ENCODE measurements around the gene MSMB.
"Not testable (repeated sequence)": the region's sequence is repeated elsewhere in the genome, so short reads cannot be mapped to it uniquely, and the experiment has no call there.

The MSMB gene

DNA sequence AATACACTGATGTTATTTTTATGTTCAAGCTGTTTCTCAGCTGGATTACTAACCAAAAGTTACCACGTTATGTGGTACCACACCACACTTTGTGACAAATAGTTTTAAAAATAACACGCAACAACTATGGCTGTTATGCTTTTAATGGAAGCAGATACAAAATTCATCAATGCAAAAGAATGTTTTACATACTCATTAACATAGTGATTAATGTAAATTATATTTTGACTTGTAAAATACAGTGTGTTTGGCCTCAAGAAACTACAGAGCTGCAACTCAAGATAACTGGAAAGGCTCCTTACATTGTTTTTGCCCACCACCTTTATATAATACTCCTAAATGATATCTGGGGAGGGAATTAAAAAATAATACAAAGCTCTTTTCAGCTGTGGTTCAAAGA is 41.1 kb downstream of the MSMB start:
- DNase-seq, result no peak

- DNase-seq, result no peak
These were observed 43.0 kb downstream of the MSMB start for GRCh38 chr10:46002916-46003693.

GRCh38 chr10:46002189-46002687 is 43.8 kb downstream of the MSMB start:
- DNase-seq, result not testable (repeated sequence)

GRCh38 chr10:46001187-46001756 is 44.8 kb downstream of the MSMB start:
- no peak for DNase-seq

DNA sequence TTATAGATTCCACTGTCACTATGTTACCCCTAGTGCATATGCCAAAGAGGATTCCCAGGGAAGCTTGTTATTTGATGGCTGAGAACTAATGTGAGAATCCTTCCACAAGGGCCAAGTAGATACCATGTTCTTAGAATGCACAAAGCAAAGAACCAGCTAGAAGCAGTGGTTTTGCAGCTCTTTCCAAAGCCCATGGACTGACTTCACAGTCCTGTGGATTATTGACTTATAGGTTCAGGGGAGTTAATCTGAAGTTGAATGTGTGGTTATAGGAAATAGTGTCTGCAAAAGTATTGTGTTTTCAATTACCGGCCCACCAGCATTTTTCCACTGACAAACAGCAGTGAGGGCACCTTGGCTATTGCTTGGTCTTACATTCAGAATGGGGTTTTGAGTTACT is 45.5 kb downstream of the MSMB start:
- DNase-seq, result no peak

- DNase-seq, result not testable (repeated sequence)
These were observed 46.1 kb downstream of the MSMB start for GRCh38 chr10:45999955-46000354.

DNA sequence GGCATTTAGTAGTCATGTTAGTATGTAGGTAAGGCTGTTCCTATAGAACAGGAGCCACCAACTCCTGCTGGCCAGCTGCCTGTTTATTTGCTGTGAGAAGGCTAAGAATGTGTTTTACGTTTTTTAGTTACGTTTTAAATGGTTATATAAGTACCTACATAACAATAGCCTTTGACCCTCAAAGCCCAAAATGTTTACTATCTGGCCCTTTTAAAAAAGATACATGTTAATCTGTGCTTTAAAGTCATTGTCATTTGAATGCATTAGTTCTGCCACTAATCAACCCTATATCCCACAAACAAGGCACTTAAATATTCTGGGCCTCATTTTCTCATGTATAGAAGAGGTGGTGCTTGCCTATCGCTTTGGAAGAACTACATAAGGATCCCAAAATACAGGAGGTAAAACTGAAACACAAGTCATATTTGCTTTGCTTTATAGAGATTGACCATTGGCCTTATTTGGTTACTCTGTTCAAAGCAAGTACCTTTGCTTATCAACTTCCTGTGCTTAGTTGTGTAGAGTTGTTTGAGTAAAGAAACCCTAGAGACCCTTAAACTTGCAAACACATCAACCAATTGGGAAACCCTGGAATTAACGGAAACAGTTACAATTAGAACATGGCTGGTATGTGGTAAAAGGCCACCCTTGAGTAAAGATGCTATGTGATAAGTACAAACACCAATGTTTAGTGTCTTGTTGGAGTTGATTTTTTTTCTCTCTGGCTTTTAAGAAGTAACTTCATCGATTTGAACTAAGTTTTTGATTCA is 47.9 kb downstream of the MSMB start:
- DNase-seq, result no peak

GRCh38 chr10:45997557-45997956 is 48.5 kb downstream of the MSMB start:
- no peak for DNase-seq

DNA sequence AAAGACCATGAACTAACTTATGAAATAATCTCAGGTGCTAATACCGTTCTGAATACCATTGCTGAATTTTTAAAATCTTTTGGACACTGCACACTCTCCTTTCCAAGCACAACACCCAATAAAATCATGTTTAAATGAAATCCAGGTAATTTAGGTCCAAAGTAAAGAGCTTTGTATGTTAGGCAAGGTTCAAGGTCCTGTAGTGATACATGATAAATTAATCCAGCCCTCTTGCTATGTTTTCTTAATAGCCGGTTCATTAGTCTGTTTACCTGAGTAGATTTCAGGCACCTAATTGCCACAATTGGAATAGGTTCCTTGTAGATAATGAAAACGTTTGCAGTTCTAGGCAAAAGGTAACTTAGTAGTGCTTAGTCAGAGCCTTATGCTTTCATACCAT is 60.5 kb downstream of the MSMB start:
- DNase-seq, result not testable (repeated sequence)

DNA sequence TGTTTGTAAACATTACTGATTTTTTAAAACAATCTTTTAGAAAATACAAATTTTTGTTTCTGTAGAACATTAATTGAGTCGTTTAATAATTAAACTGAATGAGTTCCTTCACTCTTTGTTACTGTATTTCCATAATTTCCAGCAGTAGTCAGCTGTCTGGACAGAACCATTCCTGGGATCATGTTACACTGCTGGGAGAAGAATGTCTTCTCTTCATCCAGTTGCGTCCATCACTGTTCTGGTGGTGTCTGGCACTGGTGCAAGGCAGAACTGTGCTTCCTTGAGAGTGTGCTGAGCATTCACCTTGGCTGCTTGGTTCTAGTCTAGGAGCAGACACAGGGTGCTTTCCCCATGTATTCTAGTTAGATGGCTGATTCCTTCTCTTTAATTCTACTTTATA is 61.6 kb downstream of the MSMB start:
- DNase-seq, result not testable (repeated sequence)

- not testable (repeated sequence) for DNase-seq
These were observed 62.4 kb downstream of the MSMB start for GRCh38 chr10:45983538-45984186.
